ENCODE measurements around the gene LDLRAD3. TPM values are rescaled to one million over a fixed set of nuclear protein-coding genes. Genes with fewer than 3 reads are reported as not detected.
A peak's percentile ranks its signal among the peaks of the same experiment; 100 is the strongest.

LDLRAD3 gene
- total RNA-seq, 2 donors from 2014 or later = 19.2 to 30.6 TPM

DNA sequence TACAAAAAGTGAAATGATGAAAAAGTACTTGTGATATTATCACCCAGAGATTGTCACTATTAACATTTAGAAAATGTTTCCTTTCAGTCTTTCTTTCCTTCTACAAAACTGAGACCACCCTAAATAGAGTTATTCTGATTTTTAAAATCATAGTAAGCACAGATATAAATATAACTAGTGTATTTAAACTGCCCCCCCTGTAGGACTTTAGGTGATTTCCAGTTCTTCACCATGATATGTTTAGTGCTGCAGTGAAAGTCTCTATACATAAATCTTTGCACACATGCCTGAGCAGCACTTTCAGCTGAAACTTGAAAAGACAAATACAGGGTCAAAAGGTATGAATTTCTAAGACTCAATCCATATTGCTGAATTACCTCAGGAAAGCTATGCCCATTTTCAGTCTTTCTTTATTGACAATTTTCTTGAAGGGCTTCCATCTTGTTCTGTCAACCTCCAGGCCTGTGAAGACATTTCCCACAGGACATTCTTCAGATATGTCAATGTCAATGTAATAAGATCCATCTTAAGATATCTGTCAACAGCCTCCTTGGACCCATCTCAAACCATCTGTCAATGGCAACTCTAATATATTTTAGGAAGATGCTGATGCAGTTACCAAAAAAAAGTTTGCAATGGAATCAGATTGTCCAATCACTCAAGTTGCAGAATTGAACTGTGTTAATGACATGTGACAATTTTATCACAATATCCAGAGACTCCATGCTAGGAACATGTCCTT is 30.8 kb upstream of the LDLRAD3 start:
- peaks cover 7% of the 10 kb centered on the region for H3K4me1 Mint-ChIP-seq
- no peaks in the 10 kb centered on the region for H3K36me3 ChIP-seq (ENCODE audit: control insufficient read depth, insufficient read depth, low read length)
- H3K27ac Mint-ChIP-seq = no peak overlapping the region
- H3K4me3 ChIP-seq (ENCODE audit: low read length) = no peak overlapping the region
- TF ChIP-seq, protein P1, sequence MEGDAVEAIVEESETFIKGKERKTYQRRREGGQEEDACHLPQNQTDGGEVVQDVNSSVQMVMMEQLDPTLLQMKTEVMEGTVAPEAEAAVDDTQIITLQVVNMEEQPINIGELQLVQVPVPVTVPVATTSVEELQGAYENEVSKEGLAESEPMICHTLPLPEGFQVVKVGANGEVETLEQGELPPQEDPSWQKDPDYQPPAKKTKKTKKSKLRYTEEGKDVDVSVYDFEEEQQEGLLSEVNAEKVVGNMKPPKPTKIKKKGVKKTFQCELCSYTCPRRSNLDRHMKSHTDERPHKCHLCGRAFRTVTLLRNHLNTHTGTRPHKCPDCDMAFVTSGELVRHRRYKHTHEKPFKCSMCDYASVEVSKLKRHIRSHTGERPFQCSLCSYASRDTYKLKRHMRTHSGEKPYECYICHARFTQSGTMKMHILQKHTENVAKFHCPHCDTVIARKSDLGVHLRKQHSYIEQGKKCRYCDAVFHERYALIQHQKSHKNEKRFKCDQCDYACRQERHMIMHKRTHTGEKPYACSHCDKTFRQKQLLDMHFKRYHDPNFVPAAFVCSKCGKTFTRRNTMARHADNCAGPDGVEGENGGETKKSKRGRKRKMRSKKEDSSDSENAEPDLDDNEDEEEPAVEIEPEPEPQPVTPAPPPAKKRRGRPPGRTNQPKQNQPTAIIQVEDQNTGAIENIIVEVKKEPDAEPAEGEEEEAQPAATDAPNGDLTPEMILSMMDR (conservative IDR thresholded peaks at IDR 0.05) = no peak
- H3K4me3 Mint-ChIP-seq = no peak overlapping the region
- H3K9ac ChIP-seq (ENCODE audit: extremely low read depth, low read length, poor library complexity, severe bottlenecking) = no peak overlapping the region
- no peak overlapping the region for H3K27ac ChIP-seq (ENCODE audit: low read depth, low read length)
- H3K36me3 Mint-ChIP-seq (ENCODE audit: low read depth) = no peaks in the 10 kb centered on the region
- no peaks in the 10 kb centered on the region for H3K9me3 ChIP-seq (ENCODE audit: control insufficient read depth, low read length)
- H3K9me3 Mint-ChIP-seq = no peaks in the 10 kb centered on the region
- H3K27me3 ChIP-seq (ENCODE audit: control insufficient read depth, insufficient read depth, low read length, poor library complexity, severe bottlenecking) = no peaks in the 10 kb centered on the region
- peaks cover 3% of the 10 kb centered on the region for H3K27me3 Mint-ChIP-seq (ENCODE audit: insufficient read depth)
- no peak for DNase-seq
- H3K4me1 ChIP-seq (ENCODE audit: control insufficient read depth, insufficient read depth, low read length) = no peaks in the 10 kb centered on the region

DNA sequence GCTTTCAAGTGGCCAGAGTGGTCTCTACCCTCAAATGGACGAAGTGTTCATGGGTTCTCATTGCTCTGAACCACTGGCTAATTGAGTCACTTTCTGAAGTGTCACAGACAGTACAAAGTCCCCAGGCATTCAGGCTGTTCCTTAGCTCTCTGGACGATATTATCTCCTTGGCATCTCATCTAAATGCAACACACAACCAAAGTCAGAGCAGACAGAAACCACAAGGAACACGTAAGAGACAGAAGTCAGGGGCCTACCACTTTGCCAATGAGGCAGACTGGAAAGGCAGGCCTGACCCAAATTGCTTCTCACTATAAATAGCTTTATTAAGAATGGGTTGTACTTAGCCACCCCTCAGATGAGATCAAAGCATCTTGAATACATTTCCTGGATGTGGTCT is 29.0 kb upstream of the LDLRAD3 start:
- no peaks in the 10 kb centered on the region for H3K27me3 ChIP-seq (ENCODE audit: control insufficient read depth, insufficient read depth, low read length, poor library complexity, severe bottlenecking)
- H3K4me1 Mint-ChIP-seq = peaks cover 7% of the 10 kb centered on the region
- H3K9me3 ChIP-seq (ENCODE audit: control insufficient read depth, low read length) = no peaks in the 10 kb centered on the region
- H3K4me1 ChIP-seq (ENCODE audit: control insufficient read depth, insufficient read depth, low read length) = no peaks in the 10 kb centered on the region
- TF ChIP-seq, protein P1 (conservative IDR thresholded peaks at IDR 0.05) = no peak
- no peak overlapping the region for H3K9ac ChIP-seq (ENCODE audit: extremely low read depth, low read length, poor library complexity, severe bottlenecking)
- no peak overlapping the region for H3K27ac ChIP-seq (ENCODE audit: low read depth, low read length)
- DNase-seq = no peak
- H3K36me3 ChIP-seq (ENCODE audit: control insufficient read depth, insufficient read depth, low read length) = no peaks in the 10 kb centered on the region
- H3K4me3 Mint-ChIP-seq = no peak overlapping the region
- H3K4me3 ChIP-seq (ENCODE audit: low read length) = no peak overlapping the region
- H3K36me3 Mint-ChIP-seq (ENCODE audit: low read depth) = no peaks in the 10 kb centered on the region
- no peaks in the 10 kb centered on the region for H3K9me3 Mint-ChIP-seq
- 86 to 91% methylated on average over 3 of the region's 3 CpGs for WGBS, 2 experiments (ENCODE audit: insufficient coverage in 1 of 2, insufficient read length in 1 of 2)
- H3K27me3 Mint-ChIP-seq (ENCODE audit: insufficient read depth) = peaks cover 3% of the 10 kb centered on the region
- H3K27ac Mint-ChIP-seq = no peak overlapping the region

DNA sequence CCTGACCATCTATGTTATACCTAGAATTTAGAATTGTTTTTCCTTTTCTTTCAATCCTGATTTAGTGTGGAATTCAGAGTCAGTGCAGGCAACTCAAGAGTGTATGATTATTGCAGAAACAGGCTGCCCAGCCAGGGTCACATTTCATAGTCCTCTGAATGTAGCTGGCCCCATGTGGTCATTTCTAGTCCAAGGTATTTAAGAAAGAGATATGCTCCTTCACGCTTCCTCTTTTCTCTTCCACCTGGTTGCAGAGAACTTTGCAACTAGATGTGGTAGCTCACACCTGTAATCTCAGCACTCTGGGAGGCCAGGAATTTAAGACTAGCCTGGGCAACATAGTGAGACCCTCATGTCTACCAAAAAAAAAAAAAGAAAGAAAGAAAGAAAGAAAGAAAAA is 27.6 kb upstream of the LDLRAD3 start:
- Mint-ChIP-seq H3K27me3 (ENCODE audit: insufficient read depth) (peaks cover 3% of the 10 kb centered on the region), H3K36me3 (ENCODE audit: low read depth) (no peaks in the 10 kb centered on the region), H3K27ac (no peak overlapping the region), H3K4me3 (no peak overlapping the region), H3K9me3 (no peaks in the 10 kb centered on the region), H3K4me1 (peaks cover 5% of the 10 kb centered on the region)
- TF ChIP-seq, protein P1 (conservative IDR thresholded peaks at IDR 0.05) = no peak
- Histone ChIP-seq H3K27ac (ENCODE audit: low read depth, low read length) (no peak overlapping the region), H3K4me3 (ENCODE audit: low read length) (no peak overlapping the region), H3K9me3 (ENCODE audit: control insufficient read depth, low read length) (no peaks in the 10 kb centered on the region), H3K27me3 (ENCODE audit: control insufficient read depth, insufficient read depth, low read length, poor library complexity, severe bottlenecking) (no peaks in the 10 kb centered on the region), H3K9ac (ENCODE audit: extremely low read depth, low read length, poor library complexity, severe bottlenecking) (no peak overlapping the region), H3K36me3 (ENCODE audit: control insufficient read depth, insufficient read depth, low read length) (no peaks in the 10 kb centered on the region), H3K4me1 (ENCODE audit: control insufficient read depth, insufficient read depth, low read length) (no peaks in the 10 kb centered on the region)
- 92% methylated on average over 1 of the region's 1 CpG; no CpG with 5 or more reads in 1 of the 2 experiments for WGBS, 2 experiments (ENCODE audit: insufficient coverage in 1 of 2, insufficient read length in 1 of 2)
- DNase-seq = peak; percentile 7
